HEK293 (cell line): ENCODE measurements around the gene KIF26B.

Experiments used
- ZFP37 ChIP-seq: fragments of 450-650 bp; formaldehyde crosslinking; IDR thresholded peaks from 2 replicates; pipeline ENCODE4 v1.5.1; 2016; ENCODE audit warnings: missing biosample characterization, missing genetic modification characterization
- ZNF639 ChIP-seq: fragments of 450-650 bp; formaldehyde crosslinking; IDR thresholded peaks from 2 replicates; pipeline ENCODE4 v1.5.1; 2016; ENCODE audit warnings: missing biosample characterization, missing genetic modification characterization

- TF ChIP-seq ZFP37 (tag by site-specific recombination) (no peak), ZNF639 (tag by site-specific recombination) (no peak)
These were observed 459.7 kb downstream of the KIF26B start for GRCh38 chr1:245614476-245614875.
